Measurements from ENCODE around the gene ABHD2.

Gene ABHD2

DNA sequence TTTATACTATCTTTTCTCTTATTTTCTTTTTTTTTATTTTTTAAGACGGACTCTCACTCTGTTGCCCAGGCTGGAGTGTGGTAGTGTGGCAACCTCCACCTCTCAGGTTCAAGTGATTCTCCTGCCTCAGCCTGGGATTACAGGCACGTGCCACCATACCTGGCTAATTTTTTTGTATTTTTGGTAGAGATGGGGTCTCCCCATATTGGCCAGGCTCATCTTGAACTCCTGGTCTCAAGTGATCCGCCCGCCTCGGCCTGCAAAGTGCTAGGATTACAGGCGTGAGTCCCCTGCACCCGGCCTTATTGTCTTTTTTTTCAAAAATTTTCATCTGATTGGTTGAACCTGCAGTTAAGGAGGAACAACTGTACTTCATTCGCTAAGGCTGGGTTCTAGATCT is 21.8 kb downstream of the ABHD2 start:
- Histone ChIP-seq H3K36me3 (replicated peaks; ENCODE audit: low read depth, low read length) (peaks cover 8% of the 10 kb centered on the region), H3K9ac (ENCODE audit: low read length) (no peak overlapping the region), H3K4me2 (ENCODE audit: low read length) (no peak overlapping the region), H3K27ac (ENCODE audit: low read length) (no peak overlapping the region), H2AFZ (ENCODE audit: low read depth, low read length) (no peak overlapping the region), H3K9me3 (ENCODE audit: insufficient read depth, low read length) (no peaks in the 10 kb centered on the region), H3K27me3 (ENCODE audit: low read depth, low read length) (no peaks in the 10 kb centered on the region), H3K4me1 (ENCODE audit: low read length) (peaks cover 7% of the 10 kb centered on the region; the same call in 1 of the 2 replicates), H3K79me2 (ENCODE audit: low read length) (no peaks in the 10 kb centered on the region), H3K4me3 (ENCODE audit: low read length) (no peak overlapping the region), H4K20me1 (ENCODE audit: insufficient read depth, low read length) (peaks cover 4% of the 10 kb centered on the region; the same call in 1 of the 2 replicates)
- TF ChIP-seq CTCF (IDR thresholded peaks at IDR 0.05; ENCODE audit: low read depth, low read length) (no peak), EZH2phosphoT487 (IDR thresholded peaks at IDR 0.05; ENCODE audit: low read depth) (no peak)

DNA sequence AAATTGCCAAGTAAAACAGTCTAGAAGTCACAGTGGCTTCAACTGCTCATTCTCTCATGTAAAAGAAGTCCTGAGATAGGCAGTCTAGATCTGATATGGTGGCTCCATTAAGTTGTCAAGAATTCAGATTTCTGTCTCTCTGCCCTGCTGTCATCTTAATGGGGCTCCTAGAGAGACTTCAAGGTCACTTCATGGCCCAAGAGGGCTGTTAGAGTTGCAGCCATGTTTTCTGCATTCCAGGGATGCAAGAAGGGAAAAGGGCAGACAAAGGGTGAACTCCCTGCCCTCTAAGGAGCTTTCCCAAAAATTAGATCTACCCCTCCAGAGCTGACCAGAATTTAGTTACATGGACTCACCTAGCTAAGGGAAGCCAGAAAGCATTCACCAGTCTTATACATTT is 23.1 kb downstream of the ABHD2 start:
- Histone ChIP-seq H3K4me1 (ENCODE audit: low read length) (peaks cover 7% of the 10 kb centered on the region; the same call in 1 of the 2 replicates), H3K4me2 (ENCODE audit: low read length) (no peak overlapping the region)

GRCh38 chr15:89111961-89112340 is 23.7 kb downstream of the ABHD2 start:
- Histone ChIP-seq H3K27me3 (ENCODE audit: low read depth, low read length) (no peaks in the 10 kb centered on the region), H3K27ac (ENCODE audit: low read length) (no peak overlapping the region), H3K36me3 (replicated peaks; ENCODE audit: low read depth, low read length) (peaks cover 18% of the 10 kb centered on the region), H3K4me3 (ENCODE audit: low read length) (no peak overlapping the region), H2AFZ (ENCODE audit: low read depth, low read length) (no peak overlapping the region), H4K20me1 (ENCODE audit: insufficient read depth, low read length) (peaks cover 4% of the 10 kb centered on the region; the same call in 1 of the 2 replicates), H3K9me3 (ENCODE audit: insufficient read depth, low read length) (no peaks in the 10 kb centered on the region), H3K9ac (ENCODE audit: low read length) (no peak overlapping the region), H3K79me2 (ENCODE audit: low read length) (no peaks in the 10 kb centered on the region), H3K4me1 (ENCODE audit: low read length) (peaks cover 7% of the 10 kb centered on the region; the same call in 1 of the 2 replicates), H3K4me2 (ENCODE audit: low read length) (no peak overlapping the region)
- no peak for TF ChIP-seq CTCF (IDR thresholded peaks at IDR 0.05; ENCODE audit: low read depth, low read length)
- TF ChIP-seq EZH2phosphoT487 (IDR thresholded peaks at IDR 0.05; ENCODE audit: low read depth): no peak

More for the DNA sequence above, 23.1 kb downstream of the ABHD2 start:
- peaks cover 14% of the 10 kb centered on the region for H3K36me3 ChIP-seq (replicated peaks; ENCODE audit: low read depth, low read length)
- peaks cover 4% of the 10 kb centered on the region; the same call in 1 of the 2 replicates for H4K20me1 ChIP-seq (ENCODE audit: insufficient read depth, low read length)
- H3K4me3 ChIP-seq (ENCODE audit: low read length): no peak overlapping the region
- no peaks in the 10 kb centered on the region for H3K9me3 ChIP-seq (ENCODE audit: insufficient read depth, low read length)
- H3K9ac ChIP-seq (ENCODE audit: low read length): no peak overlapping the region
- no peak for TF ChIP-seq CTCF (IDR thresholded peaks at IDR 0.05; ENCODE audit: low read depth, low read length)
- no peak for TF ChIP-seq EZH2phosphoT487 (IDR thresholded peaks at IDR 0.05; ENCODE audit: low read depth)
- H3K79me2 ChIP-seq (ENCODE audit: low read length): no peaks in the 10 kb centered on the region
- no peaks in the 10 kb centered on the region for H3K27me3 ChIP-seq (ENCODE audit: low read depth, low read length)
- no peak overlapping the region for H2AFZ ChIP-seq (ENCODE audit: low read depth, low read length)
- no peak overlapping the region for H3K27ac ChIP-seq (ENCODE audit: low read length)

DNA sequence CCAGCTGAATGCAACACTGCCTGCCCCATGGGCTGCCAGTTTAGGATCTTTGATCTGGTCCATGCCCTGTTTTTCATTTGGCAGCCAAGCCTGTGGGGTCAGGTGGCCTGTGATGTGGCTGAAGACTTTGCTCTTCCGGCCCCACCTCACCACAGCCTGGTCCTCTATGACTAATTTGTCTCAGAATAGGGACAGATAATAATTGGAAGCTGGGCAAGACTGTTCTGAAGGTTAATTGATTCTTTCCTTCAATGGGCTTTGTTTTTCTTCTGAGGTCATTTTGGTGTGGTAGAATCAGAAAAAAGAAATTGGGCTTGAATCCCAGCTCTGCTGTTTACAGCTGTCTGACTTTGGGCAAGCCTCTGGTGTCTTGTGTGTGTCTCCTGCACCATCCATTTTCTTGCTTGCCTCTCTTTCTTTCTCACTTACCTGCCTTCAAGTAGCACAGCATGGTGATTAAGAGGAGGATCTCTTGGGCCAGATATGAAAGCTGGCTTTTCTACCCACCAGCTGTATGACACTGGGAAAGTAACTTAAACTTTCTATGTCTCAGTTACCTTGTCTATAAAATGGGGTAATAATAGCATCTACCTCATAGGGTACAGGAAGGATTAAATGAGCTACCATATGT is 24.2 kb downstream of the ABHD2 start:
- H4K20me1 ChIP-seq (ENCODE audit: insufficient read depth, low read length): peaks cover 4% of the 10 kb centered on the region; the same call in 1 of the 2 replicates
- H3K27me3 ChIP-seq (ENCODE audit: low read depth, low read length): no peaks in the 10 kb centered on the region
- H3K4me2 ChIP-seq (ENCODE audit: low read length): no peak overlapping the region
- TF ChIP-seq CTCF (IDR thresholded peaks at IDR 0.05; ENCODE audit: low read depth, low read length) (no peak), EZH2phosphoT487 (IDR thresholded peaks at IDR 0.05; ENCODE audit: low read depth) (no peak)
- H2AFZ ChIP-seq (ENCODE audit: low read depth, low read length): no peak overlapping the region
- no peak overlapping the region for H3K27ac ChIP-seq (ENCODE audit: low read length)
- H3K4me1 ChIP-seq (ENCODE audit: low read length): peaks cover 7% of the 10 kb centered on the region; the same call in 1 of the 2 replicates
- H3K4me3 ChIP-seq (ENCODE audit: low read length): no peak overlapping the region
- no peaks in the 10 kb centered on the region for H3K9me3 ChIP-seq (ENCODE audit: insufficient read depth, low read length)
- peaks cover 18% of the 10 kb centered on the region for H3K36me3 ChIP-seq (replicated peaks; ENCODE audit: low read depth, low read length)
- no peaks in the 10 kb centered on the region for H3K79me2 ChIP-seq (ENCODE audit: low read length)
- no peak overlapping the region for H3K9ac ChIP-seq (ENCODE audit: low read length)

Measured in OCI-LY3 (cell line).